Right atrium auricular region (tissue), 2 donors: ENCODE data around the gene LMCD1. TPM values are rescaled to one million over a fixed set of nuclear protein-coding genes. Genes with fewer than 3 reads are reported as not detected.

Experiments used
- DNase-seq: peaks from one replicate; pipeline ENCODE4 v3.0.0-alpha.2; 2019; ENCODE audit warnings: low spot score
- H3K27ac ChIP-seq, 2 donors: fragments of 200-600 bp; sonication (generic); 1 replicate in 1 of 2; 2 replicates in 1 of 2; pipeline ENCODE4 v1.5.1; 2016 to 2019
- H3K27me3 ChIP-seq, 2 donors: fragments of 200-600 bp; sonication (generic); one replicate each; pipeline versions ENCODE4 v1.5.1 to v1.6.0; 2017 to 2019
- H3K36me3 ChIP-seq: fragments of 200-600 bp; sonication (generic); one replicate; pipeline ENCODE4 v1.5.1; 2016
- H3K4me1 ChIP-seq, 2 donors: fragments of 200-600 bp; sonication (generic); one replicate each; pipeline versions ENCODE4 v1.5.1 to v1.6.0; 2017 to 2019
- H3K4me3 ChIP-seq, 2 donors: fragments of 200-600 bp; sonication (generic); 1 replicate in 1 of 2; 2 replicates in 1 of 2; pipeline ENCODE4 v1.5.1; 2017 to 2019; ENCODE audit warnings: mild to moderate bottlenecking in 1 of 2, moderate library complexity in 1 of 2
- H3K9me3 ChIP-seq, 2 donors: fragments of 200-600 bp; sonication (generic); one replicate each; pipeline ENCODE4 v1.5.1; 2019
- CTCF ChIP-seq, 2 donors: fragments of 200-600 bp; sonication (generic); IDR thresholded peaks; one replicate each; pipeline ENCODE4 v1.5.1; 2019; ENCODE audit warnings: antibody characterized with exemption in 2 of 2
- total RNA-seq, 2 donors: library from RNA; depleted of rRNA; stranded (reverse); fragments of >200 nt; gene quantifications; one replicate each; pipeline ENCODE4 v1.1.0, GENCODE V29; 2016

LMCD1 gene
- total RNA-seq, 2 donors from 2014 or later = 73.5 to 79.0 TPM

GRCh38 chr3:8604988-8605387, 103.4 kb downstream of the LMCD1 start:
- no peaks in the 10 kb centered on the region for H3K27me3 ChIP-seq
- TF ChIP-seq CTCF (IDR thresholded peaks at IDR 0.05) = no peak
- H3K27ac ChIP-seq = no peak overlapping the region
- peaks cover 0 to 24% of the 10 kb centered on the region in 2 donors for H3K4me1 ChIP-seq
- no peaks in the 10 kb centered on the region for H3K9me3 ChIP-seq
- no peak for DNase-seq
- H3K4me3 ChIP-seq = no peak overlapping the region
- no peaks in the 10 kb centered on the region for H3K36me3 ChIP-seq

- Histone ChIP-seq H3K27ac (no peak overlapping the region), H3K4me1 (peaks cover 0 to 24% of the 10 kb centered on the region in 2 donors), H3K36me3 (no peaks in the 10 kb centered on the region), H3K27me3 (no peaks in the 10 kb centered on the region), H3K4me3 (no peak overlapping the region), H3K9me3 (no peaks in the 10 kb centered on the region)
- DNase-seq = no peak
- no peak for TF ChIP-seq CTCF (IDR thresholded peaks at IDR 0.05)
Observed at GRCh38 chr3:8606701-8607231, 105.1 kb downstream of the LMCD1 start.

GRCh38 chr3:8607234-8608040, 105.8 kb downstream of the LMCD1 start:
- Histone ChIP-seq H3K36me3 (no peaks in the 10 kb centered on the region), H3K9me3 (no peaks in the 10 kb centered on the region), H3K27me3 (no peaks in the 10 kb centered on the region), H3K27ac (no peak overlapping the region), H3K4me3 (no peak overlapping the region), H3K4me1 (peaks cover 0 to 24% of the 10 kb centered on the region in 2 donors)
- peak; percentile 91 for DNase-seq
- TF ChIP-seq CTCF (IDR thresholded peaks at IDR 0.05) = peak; percentile 58 to 89

- H3K4me3 ChIP-seq = no peak overlapping the region
- no peak for DNase-seq
- H3K27me3 ChIP-seq = no peaks in the 10 kb centered on the region
- no peaks in the 10 kb centered on the region for H3K36me3 ChIP-seq
- H3K27ac ChIP-seq = no peak overlapping the region
- H3K9me3 ChIP-seq = no peaks in the 10 kb centered on the region
- H3K4me1 ChIP-seq = peaks cover 0 to 19% of the 10 kb centered on the region in 2 donors
- no peak for TF ChIP-seq CTCF (IDR thresholded peaks at IDR 0.05)
Observed at GRCh38 chr3:8608041-8608790, 106.6 kb downstream of the LMCD1 start.

- Histone ChIP-seq H3K36me3 (no peaks in the 10 kb centered on the region), H3K9me3 (no peaks in the 10 kb centered on the region), H3K4me3 (no peak overlapping the region), H3K4me1 (peaks cover 0 to 15% of the 10 kb centered on the region in 2 donors), H3K27me3 (no peaks in the 10 kb centered on the region), H3K27ac (no peak overlapping the region)
- no peak for TF ChIP-seq CTCF (IDR thresholded peaks at IDR 0.05)
- no peak for DNase-seq
Observed at GRCh38 chr3:8608791-8609467, 107.3 kb downstream of the LMCD1 start.
